IMR-90 (cell line): ENCODE results near the gene MALT1. TPM values are rescaled to one million over a fixed set of nuclear protein-coding genes. Genes with fewer than 3 reads are reported as not detected.

Experiments
- ATAC-seq: fragments of 200-7000 bp; cut with Tn5 transposase; 2 replicates; pipeline ENCODE4 v1.9.1; 2020; ENCODE audit warnings: low read depth, mild to moderate bottlenecking, moderate library complexity
- BruUV-seq: library from RNA; stranded (reverse); fragments of 400-500 nt; replicated peaks from 2 replicates; lab custom pipeline; 2021; lab: Mats Ljungman, UMichigan
- CTCF ChIA-PET: fragments of 300-600 bp; formaldehyde crosslinking; extraction: SDS; loops from one replicate; lab custom pipeline; 2021; ENCODE audit warnings: antibody characterized with exemption; lab: Yijun Ruan, JAX
- POLR2A ChIA-PET: fragments of 300-600 bp; sonication (Branson Sonifier 250); formaldehyde crosslinking; loops from one replicate; lab custom pipeline; 2022; ENCODE audit warnings: antibody characterized with exemption; ENCODE audit not compliant: unreplicated experiment; lab: Charles Lee
- DNase-seq: peaks from one replicate; pipeline ENCODE4 v3.0.0; 2013
- H2AFZ ChIP-seq: replicated peaks from 2 replicates; pipeline ENCODE3; 2013; ENCODE audit warnings: low read length, mild to moderate bottlenecking; ENCODE audit not compliant: poor library complexity
- H2AK5ac ChIP-seq: 2 replicates; pipeline ENCODE4 v1.6.1; 2013; ENCODE audit warnings: low read depth, low read length, inconsistent platforms
- H2AK9ac ChIP-seq: replicated peaks from 2 replicates; pipeline ENCODE3; 2013; ENCODE audit warnings: mild to moderate bottlenecking, low read depth, low read length, moderate library complexity; ENCODE audit not compliant: poor library complexity
- H2BK120ac ChIP-seq: 2 replicates; pipeline ENCODE4 v1.6.1; 2013; ENCODE audit warnings: low read depth, low read length, inconsistent platforms
- H2BK15ac ChIP-seq: 3 replicates; pipeline ENCODE4 v1.6.1; 2013; ENCODE audit warnings: low read depth, low read length, inconsistent platforms
- H2BK20ac ChIP-seq: 2 replicates; pipeline ENCODE4 v1.6.1; 2013; ENCODE audit warnings: low read depth, mild to moderate bottlenecking, inconsistent platforms, low read length, moderate library complexity
- H2BK5ac ChIP-seq: 2 replicates; pipeline ENCODE4 v1.6.1; 2013; ENCODE audit warnings: mild to moderate bottlenecking, low read depth, low read length, inconsistent platforms; ENCODE audit not compliant: poor library complexity, severe bottlenecking
- H3K14ac ChIP-seq: replicated peaks from 2 replicates; pipeline ENCODE4 v1.6.1; 2013; ENCODE audit warnings: low read depth, low read length, inconsistent platforms
- H3K18ac ChIP-seq: 2 replicates; pipeline ENCODE4 v1.6.1; 2013; ENCODE audit warnings: low read depth, low read length, control low read depth
- H3K23ac ChIP-seq: 2 replicates; pipeline ENCODE4 v1.6.1; 2013; ENCODE audit warnings: low read depth, low read length, inconsistent platforms
- H3K27ac ChIP-seq: 2 replicates; pipeline ENCODE4 v1.5.1; 2013; ENCODE audit warnings: mild to moderate bottlenecking, control low read depth, low read length; ENCODE audit not compliant: insufficient read depth
- H3K27me3 ChIP-seq: 2 replicates; pipeline ENCODE4 v1.6.1; 2013; ENCODE audit warnings: low read length; ENCODE audit not compliant: control insufficient read depth, insufficient read depth
- H3K36me3 ChIP-seq: 2 replicates; pipeline ENCODE4 v1.6.1; 2013; ENCODE audit warnings: low read length, mixed read lengths; ENCODE audit not compliant: control insufficient read depth, insufficient read depth
- H3K4ac ChIP-seq: 2 replicates; pipeline ENCODE4 v1.6.1; 2013; ENCODE audit warnings: low read depth, low read length, inconsistent platforms
- H3K4me1 ChIP-seq: 2 replicates; pipeline ENCODE4 v1.6.1; 2013; ENCODE audit warnings: low read length, mixed read lengths; ENCODE audit not compliant: control insufficient read depth, insufficient read depth
- H3K4me2 ChIP-seq: 2 replicates; pipeline ENCODE4 v1.6.1; 2013; ENCODE audit warnings: low read depth, mild to moderate bottlenecking, control low read depth, low read length, moderate library complexity
- H3K4me3 ChIP-seq: 2 replicates; pipeline ENCODE4 v1.5.1; 2013; ENCODE audit warnings: low read depth, mild to moderate bottlenecking, control low read depth, low read length, moderate library complexity; ENCODE audit not compliant: insufficient read depth
- H3K56ac ChIP-seq: 2 replicates; pipeline ENCODE4 v1.6.1; 2013; ENCODE audit warnings: low read length, inconsistent platforms; ENCODE audit not compliant: insufficient read depth; ENCODE audit errors: extremely low read depth
- H3K79me1 ChIP-seq, 2 experiments: 2 replicates each; pipeline ENCODE4 v1.6.1; 2013; ENCODE audit warnings: low read length in 2 of 2, inconsistent platforms in 1 of 2, low read depth in 1 of 2
- H3K9ac ChIP-seq: 2 replicates; pipeline ENCODE4 v1.6.1; 2013; ENCODE audit warnings: low read depth, low read length, control low read depth
- H3K9me1 ChIP-seq: 2 replicates; pipeline ENCODE4 v1.6.1; 2013; ENCODE audit warnings: low read length, inconsistent platforms; ENCODE audit not compliant: insufficient read depth
- H3K9me3 ChIP-seq: 2 replicates; pipeline ENCODE4 v1.6.1; 2013; ENCODE audit warnings: low read length; ENCODE audit not compliant: control insufficient read depth, insufficient read depth
- H4K20me1 ChIP-seq: 2 replicates; pipeline ENCODE4 v1.6.1; 2013; ENCODE audit warnings: low read length, inconsistent platforms; ENCODE audit not compliant: insufficient read depth
- H4K5ac ChIP-seq: 2 replicates; pipeline ENCODE4 v1.6.1; 2013; ENCODE audit warnings: mild to moderate bottlenecking, low read depth, low read length, control low read depth
- H4K8ac ChIP-seq, 2 experiments: 2 replicates each; pipeline ENCODE4 v1.6.1; 2013; ENCODE audit warnings: low read depth in 2 of 2, low read length in 2 of 2, control low read depth in 1 of 2, inconsistent platforms in 1 of 2
- H4K91ac ChIP-seq: 2 replicates; pipeline ENCODE4 v1.6.1; 2013; ENCODE audit warnings: low read depth, low read length, inconsistent platforms; ENCODE audit not compliant: insufficient read depth
- BHLHE40 ChIP-seq: fragments of 150-350 bp; IDR thresholded peaks from 2 replicates; pipeline ENCODE4 v1.6.1; 2016; ENCODE audit warnings: mild to moderate bottlenecking, low read depth, low read length
- FOS ChIP-seq: fragments of 150-350 bp; IDR thresholded peaks from 2 replicates; pipeline ENCODE4 v1.6.1; 2016; ENCODE audit warnings: low read depth, low read length
- MXI1 ChIP-seq: IDR thresholded peaks from 2 replicates; pipeline ENCODE4 v1.6.1; 2012; ENCODE audit warnings: low read depth, mild to moderate bottlenecking, low read length, moderate library complexity, borderline replicate concordance
- POLR2A ChIP-seq: IDR thresholded peaks from 2 replicates; pipeline ENCODE4 v1.6.1; 2012; ENCODE audit warnings: mild to moderate bottlenecking, low read depth, low read length
- RAD21 ChIP-seq: IDR thresholded peaks from 2 replicates; pipeline ENCODE4 v1.6.1; 2012; ENCODE audit warnings: low read length, improper control_type of control experiment
- RFX5 ChIP-seq: IDR thresholded peaks from 2 replicates; pipeline ENCODE4 v1.8.0; 2012; ENCODE audit warnings: low read depth, mild to moderate bottlenecking, low read length, moderate library complexity
- WGBS, 2 experiments: methylation state at CpG; one replicate each; pipeline versions ENCODE4 v1.1.5 to v1.1.7; 2013; ENCODE audit warnings: missing lambda C conversion rate in 2 of 2; ENCODE audit not compliant: insufficient read length in 1 of 2; ENCODE audit errors: extremely low coverage in 2 of 2; 5-methylcytosine and 5-hydroxymethylcytosine counted together
- dilution Hi-C: fragments of 300-500 bp; cut with HindIII; formaldehyde crosslinking; loops from one replicate; pipeline ENCODE4 v1.14.3; 2018; ENCODE audit warnings: low sequenced_read_pairs; ENCODE audit not compliant: unreplicated experiment
- in situ Hi-C: fragments of 300-500 bp; cut with MboI; formaldehyde crosslinking; loops from 3 replicates; pipeline ENCODE4 v1.14.3; 2019; ENCODE audit warnings: low sequenced_read_pairs, inconsistent platforms, mixed read lengths
- intact Hi-C: fragments of 100-400 bp; cut with micrococcal nuclease; formaldehyde crosslinking; loops from 2 replicates; pipeline ENCODE4 v1.10.0; 2022
- polyA plus RNA-seq, 3 experiments: library from polyadenylated mRNA; depleted of rRNA; stranded (reverse); fragments of >200 nt; gene quantifications; 2 replicates each; pipeline ENCODE4 v1.2.3, GENCODE V29; 2012; ENCODE audit warnings: low replicate concordance in 1 of 3
- total RNA-seq: library from RNA; depleted of rRNA; stranded (reverse); fragments of >200 nt; gene quantifications from 2 replicates; pipeline ENCODE4 v1.2.3, GENCODE V29; 2012
- TF ChIP-seq, protein P1 (sequence below): fragments of 150-350 bp; IDR thresholded peaks from 2 replicates; pipeline ENCODE4 v1.6.1; 2017; ENCODE audit warnings: mild to moderate bottlenecking, antibody characterized with exemption, low read length, low read depth
- TF ChIP-seq, protein P2 (sequence below): fragments of 150-350 bp; IDR thresholded peaks from 2 replicates; pipeline ENCODE4 v1.6.1; 2016; ENCODE audit warnings: low read depth, mild to moderate bottlenecking, low read length, moderate library complexity, borderline replicate concordance

The MALT1 gene
- total and polyA plus RNA-seq, 2 of the 4 experiments (the other 2 are of a cell fraction), result 8.3 to 25.3 TPM

DNA sequence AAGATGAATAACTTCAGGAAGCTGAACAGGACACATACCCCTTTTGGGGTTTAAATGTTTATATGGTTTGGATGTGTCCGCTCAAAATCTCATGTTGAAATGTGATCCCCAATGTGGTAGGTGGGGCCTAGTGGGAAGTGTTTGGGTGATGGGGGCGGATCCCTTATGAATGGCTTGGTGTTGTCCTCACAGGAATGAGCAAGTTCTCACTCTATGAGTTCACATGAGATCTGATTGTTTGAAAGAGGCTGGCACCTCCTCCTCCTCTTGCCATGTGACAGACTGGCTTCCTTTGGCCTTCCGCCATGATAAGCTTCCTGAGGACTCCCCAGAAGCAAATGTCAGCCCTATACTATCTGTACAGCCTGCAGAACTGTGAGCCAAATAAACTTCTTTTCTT, 104.8 kb downstream of the MALT1 start:
- no peak overlapping the region for H3K56ac ChIP-seq
- H3K9me1 ChIP-seq, result no peaks in the 10 kb centered on the region
- BruUV-seq, result no TSS peak
- CTCF ChIA-PET, result interaction anchor here (1.8 kb wide), 1 partner anchor 294 kb away, joined by 7 read pairs; no protein-coding TSS in a partner anchor
- H4K8ac ChIP-seq, result no peak overlapping the region
- no peak overlapping the region for H3K9ac ChIP-seq
- no peak overlapping the region for H2BK120ac ChIP-seq
- H3K4ac ChIP-seq, result no peak overlapping the region
- H3K14ac ChIP-seq, result no peak overlapping the region
- no peak overlapping the region for H3K4me3 ChIP-seq
- DNase-seq (peak; percentile 13), ATAC-seq (peak; percentile 15)
- POLR2A ChIA-PET, result no interaction called here
- in situ Hi-C loops, result no loop called here
- H3K27ac ChIP-seq, result no peak overlapping the region
- peaks cover 3% of the 10 kb centered on the region for H3K27me3 ChIP-seq
- H3K18ac ChIP-seq, result no peak overlapping the region
- H2AK9ac ChIP-seq, result no peak overlapping the region
- intact Hi-C loops, result loop anchor here (10.0 kb wide), 1 partner anchor 469 kb away; no protein-coding TSS in a partner anchor
- H4K20me1 ChIP-seq, result no peaks in the 10 kb centered on the region
- H3K23ac ChIP-seq, result no peak overlapping the region
- H2AFZ ChIP-seq, result no peak overlapping the region
- no peak overlapping the region for H2AK5ac ChIP-seq
- TF ChIP-seq BHLHE40, result no peak
- no peak for TF ChIP-seq RAD21
- no peak for TF ChIP-seq POLR2A
- TF ChIP-seq, protein P1, sequence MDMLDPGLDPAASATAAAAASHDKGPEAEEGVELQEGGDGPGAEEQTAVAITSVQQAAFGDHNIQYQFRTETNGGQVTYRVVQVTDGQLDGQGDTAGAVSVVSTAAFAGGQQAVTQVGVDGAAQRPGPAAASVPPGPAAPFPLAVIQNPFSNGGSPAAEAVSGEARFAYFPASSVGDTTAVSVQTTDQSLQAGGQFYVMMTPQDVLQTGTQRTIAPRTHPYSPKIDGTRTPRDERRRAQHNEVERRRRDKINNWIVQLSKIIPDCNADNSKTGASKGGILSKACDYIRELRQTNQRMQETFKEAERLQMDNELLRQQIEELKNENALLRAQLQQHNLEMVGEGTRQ, result no peak
- TF ChIP-seq MXI1, result no peak
- no peak for TF ChIP-seq RFX5
- no peak for TF ChIP-seq FOS
- TF ChIP-seq, protein P2, sequence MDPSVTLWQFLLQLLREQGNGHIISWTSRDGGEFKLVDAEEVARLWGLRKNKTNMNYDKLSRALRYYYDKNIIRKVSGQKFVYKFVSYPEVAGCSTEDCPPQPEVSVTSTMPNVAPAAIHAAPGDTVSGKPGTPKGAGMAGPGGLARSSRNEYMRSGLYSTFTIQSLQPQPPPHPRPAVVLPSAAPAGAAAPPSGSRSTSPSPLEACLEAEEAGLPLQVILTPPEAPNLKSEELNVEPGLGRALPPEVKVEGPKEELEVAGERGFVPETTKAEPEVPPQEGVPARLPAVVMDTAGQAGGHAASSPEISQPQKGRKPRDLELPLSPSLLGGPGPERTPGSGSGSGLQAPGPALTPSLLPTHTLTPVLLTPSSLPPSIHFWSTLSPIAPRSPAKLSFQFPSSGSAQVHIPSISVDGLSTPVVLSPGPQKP, result no peak
- H3K4me1 ChIP-seq, result peaks cover 7% of the 10 kb centered on the region
- no CpG with 5 or more reads among the region's 3 CpGs for WGBS, 2 experiments
- no peak overlapping the region for H4K91ac ChIP-seq
- no peak overlapping the region for H2BK5ac ChIP-seq
- H2BK15ac ChIP-seq, result no peak overlapping the region
- dilution Hi-C loops, result loop anchor here (25.0 kb wide), 1 partner anchor 286 kb away; no protein-coding TSS in a partner anchor
- no peak overlapping the region for H3K4me2 ChIP-seq
- H3K36me3 ChIP-seq, result no peaks in the 10 kb centered on the region
- no peaks in the 10 kb centered on the region for H3K79me1 ChIP-seq
- H4K5ac ChIP-seq, result no peak overlapping the region
- H3K9me3 ChIP-seq, result no peaks in the 10 kb centered on the region
- H2BK20ac ChIP-seq, result no peak overlapping the region
